Uterus (tissue), 4 donors: ENCODE measurements around the gene CCDC134. TPM values are rescaled to one million over a fixed set of nuclear protein-coding genes. Genes with fewer than 3 reads are reported as not detected.

ENCODE experiments used
- DNase-seq, 2 donors: peaks; one replicate each; pipeline ENCODE4 v3.0.0-alpha.2; 2019 to 2020
- H3K27ac ChIP-seq, 2 donors: fragments of 200-600 bp; sonication (generic); 1 replicate in 1 of 2; 2 replicates in 1 of 2; pipeline ENCODE4 v1.5.1; 2016 to 2018
- H3K27me3 ChIP-seq, 2 donors: fragments of 200-600 bp; sonication (generic); one replicate each; pipeline ENCODE4 v1.5.1; 2018 to 2019; ENCODE audit warnings: control low read depth in 1 of 2
- H3K36me3 ChIP-seq, 2 donors: fragments of 200-600 bp; sonication (generic); one replicate each; pipeline ENCODE4 v1.5.1; 2019; ENCODE audit warnings: control low read depth in 1 of 2
- H3K4me1 ChIP-seq, 2 donors: fragments of 200-600 bp; sonication (generic); one replicate each; pipeline ENCODE4 v1.5.1; 2018 to 2019; ENCODE audit warnings: control low read depth in 1 of 2
- H3K4me3 ChIP-seq, 2 donors: fragments of 200-600 bp; sonication (generic); 1 replicate in 1 of 2; 2 replicates in 1 of 2; pipeline ENCODE4 v1.5.1; 2018 to 2019; ENCODE audit warnings: mild to moderate bottlenecking in 1 of 2
- H3K9me3 ChIP-seq, 2 donors: fragments of 200-600 bp; sonication (generic); one replicate each; pipeline ENCODE4 v1.5.1; 2019; ENCODE audit warnings: control low read depth in 1 of 2
- CTCF ChIP-seq, 4 experiments: fragments of 200-600 bp in 2 of 4; fragments of 450-650 bp in 2 of 4; sonication (generic) in 2 of 4; IDR thresholded peaks; one replicate each; pipeline ENCODE4 v1.5.1; 2016 to 2019; ENCODE audit warnings: antibody characterized with exemption in 4 of 4, mild to moderate bottlenecking in 2 of 4, moderate library complexity in 1 of 4
- POLR2A ChIP-seq, 2 donors: fragments of 450-650 bp; IDR thresholded peaks; one replicate each; pipeline ENCODE4 v1.6.1; 2016; ENCODE audit warnings: antibody characterized with exemption in 2 of 2, mild to moderate bottlenecking in 1 of 2, moderate library complexity in 1 of 2
- intact Hi-C: fragments of 100-400 bp; cut with DNase I; formaldehyde crosslinking; loops from one replicate; pipeline ENCODE4 v1.15.1; 2023; ENCODE audit warnings: low total_unique reads
- total RNA-seq, 4 donors: library from RNA; depleted of rRNA in 3 of 4; stranded (reverse); fragments of >200 nt in 3 of 4; gene quantifications; one replicate each; pipeline versions ENCODE4 v1.1.0 to v1.2.4, GENCODE V29; 2014 to 2023
- donor health status: DM: yes; HTN: yes; CAD: no.

CCDC134 gene
- total RNA-seq, 4 donors from 2014 or later = 4.1 to 24.3 (median 11.0) TPM

GRCh38 chr22:41777749-41778425, 22.6 kb upstream of the CCDC134 start:
- Histone ChIP-seq H3K27me3 (no peaks in the 10 kb centered on the region), H3K4me3 (no peak overlapping the region), H3K9me3 (no peaks in the 10 kb centered on the region), H3K36me3 (no peaks in the 10 kb centered on the region), H3K4me1 (no peaks in the 10 kb centered on the region), H3K27ac (no peak overlapping the region)
- intact Hi-C loops = no loop called here
- TF ChIP-seq POLR2A (IDR thresholded peaks at IDR 0.05) = no peak
- no peak for TF ChIP-seq CTCF (IDR thresholded peaks at IDR 0.05)
- no peak for DNase-seq

GRCh38 chr22:41779929-41780505, 20.5 kb upstream of the CCDC134 start:
- Histone ChIP-seq H3K4me3 (no peak overlapping the region), H3K27me3 (no peaks in the 10 kb centered on the region), H3K27ac (no peak overlapping the region), H3K36me3 (no peaks in the 10 kb centered on the region), H3K9me3 (no peaks in the 10 kb centered on the region), H3K4me1 (no peaks in the 10 kb centered on the region)
- TF ChIP-seq CTCF (IDR thresholded peaks at IDR 0.05) = no peak
- no peak for TF ChIP-seq POLR2A (IDR thresholded peaks at IDR 0.05)
- DNase-seq = no peak
- intact Hi-C loops = no loop called here

DNA sequence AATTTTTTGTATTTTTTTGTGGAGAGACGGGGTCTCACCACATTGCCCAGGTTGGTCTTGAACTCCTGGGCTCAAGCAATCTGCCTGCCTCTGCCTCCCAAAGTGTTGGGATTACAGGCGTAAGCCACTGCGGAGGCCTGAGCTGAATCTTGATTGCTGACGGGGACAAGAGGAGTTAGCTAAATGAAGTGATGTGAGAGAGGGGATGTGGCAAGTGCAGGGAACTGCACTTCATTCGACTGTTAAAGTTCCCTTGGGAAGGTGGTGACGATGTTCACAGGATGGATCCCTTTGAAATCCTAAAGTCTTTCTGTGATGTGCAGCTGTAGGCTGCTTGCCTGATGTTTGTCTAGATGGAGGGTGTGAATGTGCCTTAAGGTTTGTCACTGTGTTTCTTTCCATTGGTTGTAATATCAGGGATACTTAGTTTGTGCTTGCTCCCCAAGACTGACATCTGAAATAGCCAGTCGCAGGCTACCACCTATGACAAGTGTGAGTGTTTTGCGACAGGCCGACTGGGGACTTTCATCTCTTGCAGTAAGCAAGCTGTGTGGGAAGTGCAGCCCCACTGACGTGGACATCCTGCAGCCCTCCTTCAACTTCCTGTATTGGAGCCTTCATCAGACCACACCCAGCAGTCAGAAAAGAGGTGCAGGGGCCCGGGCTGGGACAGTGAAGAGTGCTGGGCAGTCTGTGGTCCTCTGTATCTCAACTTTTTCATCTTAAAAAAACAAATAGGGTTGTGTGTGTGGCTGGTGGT, 19.6 kb upstream of the CCDC134 start:
- no peaks in the 10 kb centered on the region for H3K36me3 ChIP-seq
- intact Hi-C loops = no loop called here
- no peaks in the 10 kb centered on the region for H3K27me3 ChIP-seq
- no peak overlapping the region for H3K4me3 ChIP-seq
- H3K9me3 ChIP-seq = no peaks in the 10 kb centered on the region
- H3K27ac ChIP-seq = no peak overlapping the region
- no peaks in the 10 kb centered on the region for H3K4me1 ChIP-seq
- TF ChIP-seq POLR2A (IDR thresholded peaks at IDR 0.05) (no peak), CTCF (IDR thresholded peaks at IDR 0.05) (no peak)
- DNase-seq = peak; percentile 18 to 32

DNA sequence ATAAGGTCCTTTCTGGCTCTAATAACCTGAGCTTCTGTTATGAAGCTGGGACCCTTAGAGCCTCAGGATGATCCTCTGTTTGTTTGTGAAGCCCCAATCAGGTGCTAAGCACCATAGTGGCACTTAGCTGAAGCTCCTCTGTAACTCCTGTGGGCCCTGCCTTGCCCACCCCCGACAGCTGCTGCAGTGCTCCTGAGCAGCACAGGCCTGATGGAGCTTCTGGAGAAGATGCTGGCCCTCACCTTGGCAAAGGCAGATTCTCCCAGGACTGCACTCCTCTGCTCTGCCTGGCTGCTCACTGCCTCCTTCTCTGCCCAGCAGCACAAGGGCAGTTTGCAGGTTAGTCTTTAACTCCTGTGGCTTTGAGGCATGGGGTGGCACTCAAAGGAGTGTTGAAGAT, 19.0 kb upstream of the CCDC134 start:
- H3K4me1 ChIP-seq = no peaks in the 10 kb centered on the region
- intact Hi-C loops = no loop called here
- TF ChIP-seq CTCF (IDR thresholded peaks at IDR 0.05) (no peak), POLR2A (IDR thresholded peaks at IDR 0.05) (no peak)
- H3K4me3 ChIP-seq = no peak overlapping the region
- H3K27ac ChIP-seq = no peak overlapping the region
- H3K9me3 ChIP-seq = no peaks in the 10 kb centered on the region
- no peaks in the 10 kb centered on the region for H3K27me3 ChIP-seq
- no peaks in the 10 kb centered on the region for H3K36me3 ChIP-seq
- no peak for DNase-seq

GRCh38 chr22:41782316-41782715, 18.2 kb upstream of the CCDC134 start:
- H3K27me3 ChIP-seq = no peaks in the 10 kb centered on the region
- no peak for DNase-seq
- H3K4me3 ChIP-seq = no peak overlapping the region
- TF ChIP-seq POLR2A (IDR thresholded peaks at IDR 0.05) = no peak
- no peak for TF ChIP-seq CTCF (IDR thresholded peaks at IDR 0.05)
- intact Hi-C loops = no loop called here
- H3K36me3 ChIP-seq = no peaks in the 10 kb centered on the region
- H3K27ac ChIP-seq = no peak overlapping the region
- no peaks in the 10 kb centered on the region for H3K4me1 ChIP-seq
- no peaks in the 10 kb centered on the region for H3K9me3 ChIP-seq
